HEK293 (cell line): ENCODE measurements around the gene BORCS5.
A peak's percentile ranks its signal among the peaks of the same experiment; 100 is the strongest.

ENCODE experiments used
- CTCF ChIA-PET: fragments of 350-600 bp; formaldehyde crosslinking; extraction: SDS; loops from one replicate; lab custom pipeline; 2021; ENCODE audit warnings: antibody characterized with exemption; lab: Yijun Ruan, JAX
- POLR2A ChIA-PET: fragments of 300-600 bp; formaldehyde crosslinking; extraction: SDS; loops from one replicate; lab custom pipeline; 2020; ENCODE audit warnings: antibody characterized with exemption, inconsistent platforms; lab: Yijun Ruan, JAX
- H3K27ac ChIP-seq: fragments of 200-500 bp; sonication (Bioruptor generic); 2 replicates; pipeline ENCODE4 v1.5.1; 2014; ENCODE audit warnings: low read depth, low read length, control low read depth, inconsistent platforms; ENCODE audit errors: extremely low read depth
- H3K36me3 ChIP-seq, 2 experiments: fragments of 200-500 bp in 1 of 2; sonication (Bioruptor generic) in 1 of 2; 1 replicate in 1 of 2; 2 replicates in 1 of 2; pipeline ENCODE4 v1.5.1; 2014 to 2017; ENCODE audit warnings: inconsistent platforms in 2 of 2, low read length in 2 of 2; ENCODE audit not compliant: control insufficient read depth in 2 of 2, insufficient read depth in 1 of 2
- H3K4me1 ChIP-seq: fragments of 200-500 bp; sonication (Bioruptor generic); 2 replicates; pipeline ENCODE4 v1.5.1; 2014; ENCODE audit warnings: mild to moderate bottlenecking, low read length, inconsistent platforms; ENCODE audit not compliant: control insufficient read depth, insufficient read depth
- H3K4me3 ChIP-seq: 2 replicates; pipeline ENCODE4 v1.5.1; 2011; ENCODE audit warnings: low read depth, mild to moderate bottlenecking, control low read depth, low read length, moderate library complexity
- H3K9me3 ChIP-seq: fragments of 200-500 bp; sonication (Bioruptor generic); 2 replicates; pipeline ENCODE4 v1.5.1; 2014; ENCODE audit warnings: low read depth, low read length, inconsistent platforms; ENCODE audit not compliant: control insufficient read depth, insufficient read depth
- BCL11B ChIP-seq: fragments of 450-650 bp; formaldehyde crosslinking; IDR thresholded peaks from 2 replicates; pipeline ENCODE4 v1.5.1; 2016; ENCODE audit warnings: low read depth, missing biosample characterization, missing genetic modification characterization
- GFI1B ChIP-seq: fragments of 450-650 bp; formaldehyde crosslinking; IDR thresholded peaks from 2 replicates; pipeline ENCODE4 v1.5.1; 2016; ENCODE audit warnings: missing biosample characterization, missing genetic modification characterization
- HOXC10 ChIP-seq: sonication (generic); formaldehyde crosslinking; IDR thresholded peaks from 2 replicates; pipeline ENCODE4 v1.8.1; 2023; ENCODE audit warnings: mild to moderate bottlenecking, missing genetic modification reagents
- PBX3 ChIP-seq: sonication (generic); formaldehyde crosslinking; IDR thresholded peaks from 2 replicates; pipeline ENCODE4 v1.8.1; 2022; ENCODE audit warnings: mild to moderate bottlenecking, moderate library complexity, missing genetic modification reagents
- TRIM28 ChIP-seq: IDR thresholded peaks from 2 replicates; pipeline ENCODE4 v1.6.1; 2011; ENCODE audit warnings: low read length, control low read depth, borderline replicate concordance
- TSHZ1 ChIP-seq: fragments of 450-650 bp; formaldehyde crosslinking; IDR thresholded peaks from 2 replicates; pipeline ENCODE4 v1.5.1; 2016; ENCODE audit warnings: missing biosample characterization, missing genetic modification characterization, borderline replicate concordance
- ZBTB11 ChIP-seq: fragments of 450-650 bp; formaldehyde crosslinking; conservative IDR thresholded peaks from 2 replicates; pipeline ENCODE4 v1.5.1; 2016; ENCODE audit warnings: low read depth, missing biosample characterization, missing genetic modification characterization
- ZBTB7A ChIP-seq: fragments of 450-650 bp; formaldehyde crosslinking; IDR thresholded peaks from 2 replicates; pipeline ENCODE4 v1.5.1; 2016; ENCODE audit warnings: low read depth, missing biosample characterization, missing genetic modification characterization
- ZFP37 ChIP-seq: fragments of 450-650 bp; formaldehyde crosslinking; IDR thresholded peaks from 2 replicates; pipeline ENCODE4 v1.5.1; 2016; ENCODE audit warnings: missing biosample characterization, missing genetic modification characterization
- ZNF114 ChIP-seq: fragments of 450-650 bp; formaldehyde crosslinking; IDR thresholded peaks from 2 replicates; pipeline ENCODE4 v1.5.0; 2017; ENCODE audit warnings: missing biosample characterization, missing genetic modification characterization
- ZNF2 ChIP-seq: fragments of 450-650 bp; formaldehyde crosslinking; IDR thresholded peaks from 2 replicates; pipeline ENCODE4 v1.5.1; 2016; ENCODE audit warnings: missing biosample characterization, missing genetic modification characterization
- ZNF23 ChIP-seq: fragments of 450-650 bp; formaldehyde crosslinking; IDR thresholded peaks from 2 replicates; pipeline ENCODE4 v1.5.1; 2016; ENCODE audit warnings: missing biosample characterization, missing genetic modification characterization, borderline replicate concordance
- ZNF26 ChIP-seq: fragments of 450-650 bp; formaldehyde crosslinking; IDR thresholded peaks from 2 replicates; pipeline ENCODE4 v1.5.1; 2016; ENCODE audit warnings: missing biosample characterization, missing genetic modification characterization
- ZNF366 ChIP-seq: fragments of 450-650 bp; formaldehyde crosslinking; conservative IDR thresholded peaks from 2 replicates; pipeline ENCODE4 v1.5.1; 2016; ENCODE audit warnings: missing biosample characterization, missing genetic modification characterization
- ZNF580 ChIP-seq: fragments of 450-650 bp; formaldehyde crosslinking; IDR thresholded peaks from 2 replicates; pipeline ENCODE4 v1.5.1; 2016; ENCODE audit warnings: missing biosample characterization, missing genetic modification characterization
- ZSCAN23 ChIP-seq: fragments of 450-650 bp; formaldehyde crosslinking; IDR thresholded peaks from 2 replicates; pipeline ENCODE4 v1.5.1; 2016; ENCODE audit warnings: missing biosample characterization, missing genetic modification characterization

The BORCS5 gene

GRCh38 chr12:12353276-12353675 is 3.6 kb upstream of the BORCS5 start (continued):
- no peak for TF ChIP-seq TSHZ1 (tag by site-specific recombination)

GRCh38 chr12:12353807-12354206 is 3.1 kb upstream of the BORCS5 start:
- Histone ChIP-seq H3K4me1 (peaks cover 8% of the 10 kb centered on the region), H3K4me3 (no peak overlapping the region), H3K9me3 (no peaks in the 10 kb centered on the region), H3K27ac (no peak overlapping the region), H3K36me3 (no peaks in the 10 kb centered on the region)
- ChIA-PET POLR2A (no interaction called here), CTCF (no interaction called here)
- TF ChIP-seq ZNF23 (tag by site-specific recombination) (no peak), ZNF366 (tag by site-specific recombination) (no peak), PBX3 (CRISPR knock-in tag) (no peak), ZBTB7A (tag by site-specific recombination) (no peak), TRIM28 (no peak), ZFP37 (tag by site-specific recombination) (no peak), HOXC10 (CRISPR knock-in tag) (no peak), BCL11B (tag by site-specific recombination) (no peak), ZNF26 (tag by site-specific recombination) (no peak), ZSCAN23 (tag by site-specific recombination) (no peak)

- peaks cover 5% of the 10 kb centered on the region for H3K4me1 ChIP-seq
- no peak overlapping the region; the same call in 1 of the 2 replicates for H3K27ac ChIP-seq
- H3K36me3 ChIP-seq = no peaks in the 10 kb centered on the region
- CTCF ChIA-PET = interaction anchor here (0.6 to 1.2 kb wide), 5 partner anchors 10 to 931 kb away, joined by 3 to 5 read pairs (median 4); no protein-coding TSS in a partner anchor
- H3K4me3 ChIP-seq = peak overlapping the region; percentile 19; the same call in 1 of the 2 replicates
- TF ChIP-seq ZNF114 (no peak), ZNF2 (tag by site-specific recombination) (0 out of 2 replicates have a peak, but pooled peaks have one; percentile 8), GFI1B (peak; percentile 8; the same call in 1 of the 2 replicates), ZNF580 (tag by site-specific recombination) (peak; percentile 81), ZBTB11 (tag by site-specific recombination) (no peak)
- TF ChIP-seq, all 188 proteins: peak for 3
- no peaks in the 10 kb centered on the region for H3K9me3 ChIP-seq
- POLR2A ChIA-PET = interaction anchor here (0.9 to 2.1 kb wide), 10 partner anchors 9 to 707 kb away, joined by 3 to 12 read pairs (median 5); partner anchors contain the start of genes CDKN1B, ETV6 and LRP6
These were observed 397 bp upstream of the BORCS5 start for GRCh38 chr12:12356467-12356895.
